Colonic mucosa (tissue), 4 donors: ENCODE results near the gene CD1E. TPM values are rescaled to one million over a fixed set of nuclear protein-coding genes. Genes with fewer than 3 reads are reported as not detected.

Source experiments
- DNase-seq: peaks from one replicate; pipeline ENCODE4 v3.0.0-alpha.2; 2020
- H3K27ac ChIP-seq: fragments of 200-600 bp; one replicate; pipeline ENCODE4 v1.8.0; 2021
- H3K27me3 ChIP-seq: fragments of 200-600 bp; one replicate; pipeline ENCODE4 v1.8.0; 2021
- H3K36me3 ChIP-seq: fragments of 200-600 bp; one replicate; pipeline ENCODE4 v1.8.0; 2021
- H3K4me1 ChIP-seq: fragments of 200-600 bp; one replicate; pipeline ENCODE4 v1.8.0; 2021; ENCODE audit warnings: mild to moderate bottlenecking
- H3K4me3 ChIP-seq: fragments of 200-600 bp; one replicate; pipeline ENCODE4 v1.8.0; 2021
- H3K9ac ChIP-seq, 2 donors: one replicate each; pipeline ENCODE4 v1.7.0; 2013; ENCODE audit warnings: control low read depth in 2 of 2, low read depth in 2 of 2, low read length in 2 of 2
- H3K9me3 ChIP-seq: fragments of 200-600 bp; one replicate; pipeline ENCODE4 v1.8.0; 2021
- CTCF ChIP-seq: fragments of 200-600 bp; IDR thresholded peaks from one replicate; pipeline ENCODE4 v1.8.0; 2022; ENCODE audit warnings: antibody characterized with exemption, mild to moderate bottlenecking
- intact Hi-C: fragments of 100-400 bp; cut with DNase I; formaldehyde crosslinking; loops from one replicate; pipeline ENCODE4 v1.14.1; 2022
- total RNA-seq, 2 donors: library from RNA; stranded (reverse); fragmentation: NEBNext Ultra II Directional in 1 of 2; extraction: Animal tissue kit (Norgen Biotek cat#: 25700) in 1 of 2; gene quantifications; one replicate each; pipeline ENCODE4 v1.2.1, GENCODE V29; 2021
- donor health status: healthy.
- donor health status: DM: no; HTN: no; CAD: no.
- donor health status: DM: no; HTN: no; CAD: no.

CD1E gene
- total RNA-seq = under 1 TPM in 1 of 2 donors, not detected in 1; 0.24 TPM

- no peak within 1 kb of the TSS for H3K4me3 ChIP-seq
- H3K36me3 ChIP-seq = no peaks in the 10 kb centered on the region
- H3K9ac ChIP-seq = no peak within 1 kb of the TSS
- no peak for TF ChIP-seq CTCF
- intact Hi-C loops = no loop called here
- no peaks in the 10 kb centered on the region for H3K9me3 ChIP-seq
- DNase-seq = no peak
- no peak within 1 kb of the TSS for H3K27ac ChIP-seq
- no peaks in the 10 kb centered on the region for H3K4me1 ChIP-seq
- H3K27me3 ChIP-seq = no peaks in the 10 kb centered on the region
Measured at GRCh38 chr1:158353303-158354075, at the start of gene CD1E. Gene CD1E (plus strand): TSS chr1:158353894. CDS start chr1:158353989, 95 bp downstream.

- H3K36me3 ChIP-seq = no peaks in the 10 kb centered on the region
- H3K27me3 ChIP-seq = no peaks in the 10 kb centered on the region
- no peak for DNase-seq
- TF ChIP-seq CTCF = no peak
- H3K9ac ChIP-seq = no peak overlapping the region
- no peaks in the 10 kb centered on the region for H3K4me1 ChIP-seq
- intact Hi-C loops = no loop called here
- H3K4me3 ChIP-seq = no peak overlapping the region
- H3K27ac ChIP-seq = no peak overlapping the region
- no peaks in the 10 kb centered on the region for H3K9me3 ChIP-seq
Measured at GRCh38 chr1:158310623-158311022, 43.1 kb upstream of the CD1E start.

GRCh38 chr1:158311066-158311465, 42.6 kb upstream of the CD1E start:
- no peak for TF ChIP-seq CTCF
- no peak overlapping the region for H3K27ac ChIP-seq
- no peak overlapping the region for H3K9ac ChIP-seq
- H3K27me3 ChIP-seq = no peaks in the 10 kb centered on the region
- H3K4me1 ChIP-seq = no peaks in the 10 kb centered on the region
- H3K36me3 ChIP-seq = no peaks in the 10 kb centered on the region
- no peak overlapping the region for H3K4me3 ChIP-seq
- intact Hi-C loops = no loop called here
- no peak for DNase-seq
- H3K9me3 ChIP-seq = no peaks in the 10 kb centered on the region

GRCh38 chr1:158323866-158324265, 29.8 kb upstream of the CD1E start:
- Histone ChIP-seq H3K4me1 (no peaks in the 10 kb centered on the region), H3K27ac (no peak overlapping the region), H3K36me3 (no peaks in the 10 kb centered on the region), H3K4me3 (no peak overlapping the region), H3K27me3 (no peaks in the 10 kb centered on the region), H3K9ac (no peak overlapping the region), H3K9me3 (no peaks in the 10 kb centered on the region)
- TF ChIP-seq CTCF = no peak
- intact Hi-C loops = no loop called here
- DNase-seq = no peak

- intact Hi-C loops = no loop called here
- no peaks in the 10 kb centered on the region for H3K36me3 ChIP-seq
- no peaks in the 10 kb centered on the region for H3K9me3 ChIP-seq
- DNase-seq = no peak
- H3K27me3 ChIP-seq = no peaks in the 10 kb centered on the region
- no peak for TF ChIP-seq CTCF
- no peak overlapping the region for H3K27ac ChIP-seq
- no peak overlapping the region for H3K4me3 ChIP-seq
- H3K4me1 ChIP-seq = no peaks in the 10 kb centered on the region
- no peak overlapping the region for H3K9ac ChIP-seq
Measured at GRCh38 chr1:158324395-158324794, 29.3 kb upstream of the CD1E start.
